Subcutaneous abdominal adipose tissue (tissue), 5 donors: ENCODE measurements around the gene POLK.

Source experiments
- H3K27ac ChIP-seq: one replicate; pipeline ENCODE4 v1.7.0; 2013; ENCODE audit warnings: low read depth, mild to moderate bottlenecking, inconsistent platforms, low read length, moderate library complexity
- H3K27me3 ChIP-seq, 5 donors: one replicate each; pipeline ENCODE4 v1.7.0; 2013; ENCODE audit warnings: low read length in 5 of 5, inconsistent platforms in 1 of 5; ENCODE audit not compliant: control insufficient read depth in 5 of 5, insufficient read depth in 4 of 5
- H3K36me3 ChIP-seq, 5 donors: one replicate each; pipeline ENCODE4 v1.7.0; 2013; ENCODE audit warnings: low read length in 5 of 5; ENCODE audit not compliant: control insufficient read depth in 5 of 5, insufficient read depth in 5 of 5
- H3K4me1 ChIP-seq, 5 donors: one replicate each; pipeline ENCODE4 v1.7.0; 2013; ENCODE audit warnings: low read length in 5 of 5, mild to moderate bottlenecking in 3 of 5, moderate library complexity in 1 of 5; ENCODE audit not compliant: control insufficient read depth in 5 of 5, insufficient read depth in 5 of 5
- H3K4me3 ChIP-seq, 5 donors: one replicate each; pipeline ENCODE4 v1.7.0; 2013; ENCODE audit warnings: low read length in 5 of 5, low read depth in 1 of 5
- H3K9ac ChIP-seq, 5 donors: one replicate each; pipeline ENCODE4 v1.7.0; 2013; ENCODE audit warnings: low read length in 5 of 5, mild to moderate bottlenecking in 4 of 5, moderate library complexity in 3 of 5
- H3K9me3 ChIP-seq, 5 donors: one replicate each; pipeline ENCODE4 v1.7.0; 2013; ENCODE audit warnings: low read length in 5 of 5; ENCODE audit not compliant: control insufficient read depth in 5 of 5
- donor health status: healthy.
- donor health status: healthy.
- donor health status: healthy.
- donor health status: healthy.
- donor health status: healthy.

Gene POLK

DNA sequence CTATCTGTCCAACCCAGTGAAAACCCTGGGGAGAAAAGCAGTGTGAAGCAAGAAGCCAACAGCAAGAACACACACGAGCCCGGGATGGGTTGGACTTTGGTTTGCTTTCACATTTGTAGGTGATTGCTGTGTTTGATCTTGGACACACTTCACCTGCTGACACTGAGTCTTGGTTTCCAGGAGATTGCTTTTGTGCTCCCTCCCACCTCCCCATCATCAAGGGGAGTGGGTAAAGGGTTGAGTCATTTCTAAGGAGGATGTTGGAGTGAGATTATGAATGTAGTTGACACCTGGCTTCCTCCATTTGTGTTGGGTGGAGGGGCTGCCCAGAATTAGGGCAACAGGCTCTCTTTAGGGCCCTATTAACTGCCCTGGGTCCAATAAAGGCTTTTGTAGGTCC is 137.0 kb downstream of the POLK start:
- no peaks in the 10 kb centered on the region for H3K36me3 ChIP-seq

More for the DNA sequence above, 137.0 kb downstream of the POLK start:
- H3K4me3 ChIP-seq: no peak overlapping the region
- no peaks in the 10 kb centered on the region for H3K4me1 ChIP-seq
- H3K27me3 ChIP-seq: no peaks in the 10 kb centered on the region
- no peak overlapping the region for H3K9ac ChIP-seq
- H3K27ac ChIP-seq: no peak overlapping the region
- peaks cover 0 to 4% (median 0%) of the 10 kb centered on the region in 5 donors for H3K9me3 ChIP-seq
